ENCODE measurements around the gene FZR1.

FZR1 gene

GRCh38 chr19:3464587-3465235 lies 41.4 kb upstream of the FZR1 start:
- Histone ChIP-seq H3K27me3 (ENCODE audit: control insufficient read depth in 1 of 2, insufficient read depth in 2 of 2, low read length in 2 of 2) (no peaks in the 10 kb centered on the region), H3K4me1 (ENCODE audit: control insufficient read depth in 1 of 2, insufficient read depth in 2 of 2, low read length in 2 of 2) (no peaks in the 10 kb centered on the region), H3K4me3 (ENCODE audit: low read depth in 1 of 2, low read length in 2 of 2) (no peak overlapping the region), H3K9ac (ENCODE audit: low read depth in 1 of 2, low read length in 2 of 2) (no peak overlapping the region), H3K9me3 (ENCODE audit: control insufficient read depth in 1 of 2, low read length in 2 of 2) (peaks cover 0 to 3% of the 10 kb centered on the region in 2 donors), H3K27ac (ENCODE audit: low read depth, low read length) (no peak overlapping the region), H3K36me3 (ENCODE audit: control insufficient read depth in 1 of 2, insufficient read depth in 2 of 2, low read length in 2 of 2) (no peaks in the 10 kb centered on the region)

GRCh38 chr19:3465552-3465951 lies 40.6 kb upstream of the FZR1 start:
- H3K9me3 ChIP-seq (ENCODE audit: control insufficient read depth in 1 of 2, low read length in 2 of 2), result peaks cover 0 to 3% of the 10 kb centered on the region in 2 donors
- no peak overlapping the region for H3K9ac ChIP-seq (ENCODE audit: low read depth in 1 of 2, low read length in 2 of 2)
- H3K27me3 ChIP-seq (ENCODE audit: control insufficient read depth in 1 of 2, insufficient read depth in 2 of 2, low read length in 2 of 2), result no peaks in the 10 kb centered on the region
- no peaks in the 10 kb centered on the region for H3K36me3 ChIP-seq (ENCODE audit: control insufficient read depth in 1 of 2, insufficient read depth in 2 of 2, low read length in 2 of 2)
- no peaks in the 10 kb centered on the region for H3K4me1 ChIP-seq (ENCODE audit: control insufficient read depth in 1 of 2, insufficient read depth in 2 of 2, low read length in 2 of 2)
- H3K27ac ChIP-seq (ENCODE audit: low read depth, low read length), result no peak overlapping the region
- H3K4me3 ChIP-seq (ENCODE audit: low read depth in 1 of 2, low read length in 2 of 2), result no peak overlapping the region

- no peaks in the 10 kb centered on the region for H3K36me3 ChIP-seq (ENCODE audit: control insufficient read depth in 1 of 2, insufficient read depth in 2 of 2, low read length in 2 of 2)
- H3K9me3 ChIP-seq (ENCODE audit: control insufficient read depth in 1 of 2, low read length in 2 of 2), result peaks cover 0 to 3% of the 10 kb centered on the region in 2 donors
- H3K4me3 ChIP-seq (ENCODE audit: low read depth in 1 of 2, low read length in 2 of 2), result no peak overlapping the region
- H3K27me3 ChIP-seq (ENCODE audit: control insufficient read depth in 1 of 2, insufficient read depth in 2 of 2, low read length in 2 of 2), result no peaks in the 10 kb centered on the region
- H3K27ac ChIP-seq (ENCODE audit: low read depth, low read length), result no peak overlapping the region
- no peaks in the 10 kb centered on the region for H3K4me1 ChIP-seq (ENCODE audit: control insufficient read depth in 1 of 2, insufficient read depth in 2 of 2, low read length in 2 of 2)
- no peak overlapping the region for H3K9ac ChIP-seq (ENCODE audit: low read depth in 1 of 2, low read length in 2 of 2)
Measured at GRCh38 chr19:3466635-3467034, 39.5 kb upstream of the FZR1 start.

GRCh38 chr19:3467437-3468198 lies 38.5 kb upstream of the FZR1 start:
- H3K36me3 ChIP-seq (ENCODE audit: control insufficient read depth in 1 of 2, insufficient read depth in 2 of 2, low read length in 2 of 2), result no peaks in the 10 kb centered on the region
- H3K27ac ChIP-seq (ENCODE audit: low read depth, low read length), result no peak overlapping the region
- H3K27me3 ChIP-seq (ENCODE audit: control insufficient read depth in 1 of 2, insufficient read depth in 2 of 2, low read length in 2 of 2), result no peaks in the 10 kb centered on the region
- H3K9me3 ChIP-seq (ENCODE audit: control insufficient read depth in 1 of 2, low read length in 2 of 2), result peaks cover 0 to 3% of the 10 kb centered on the region in 2 donors
- no peak overlapping the region for H3K9ac ChIP-seq (ENCODE audit: low read depth in 1 of 2, low read length in 2 of 2)
- peaks cover 0 to 8% of the 10 kb centered on the region in 2 donors for H3K4me1 ChIP-seq (ENCODE audit: control insufficient read depth in 1 of 2, insufficient read depth in 2 of 2, low read length in 2 of 2)
- H3K4me3 ChIP-seq (ENCODE audit: low read depth in 1 of 2, low read length in 2 of 2), result no peak overlapping the region

GRCh38 chr19:3468211-3468610 lies 37.9 kb upstream of the FZR1 start:
- Histone ChIP-seq H3K4me1 (ENCODE audit: control insufficient read depth in 1 of 2, insufficient read depth in 2 of 2, low read length in 2 of 2) (peaks cover 0 to 11% of the 10 kb centered on the region in 2 donors), H3K36me3 (ENCODE audit: control insufficient read depth in 1 of 2, insufficient read depth in 2 of 2, low read length in 2 of 2) (no peaks in the 10 kb centered on the region), H3K4me3 (ENCODE audit: low read depth in 1 of 2, low read length in 2 of 2) (no peak overlapping the region), H3K27ac (ENCODE audit: low read depth, low read length) (no peak overlapping the region), H3K9ac (ENCODE audit: low read depth in 1 of 2, low read length in 2 of 2) (no peak overlapping the region), H3K27me3 (ENCODE audit: control insufficient read depth in 1 of 2, insufficient read depth in 2 of 2, low read length in 2 of 2) (no peaks in the 10 kb centered on the region), H3K9me3 (ENCODE audit: control insufficient read depth in 1 of 2, low read length in 2 of 2) (peaks cover 0 to 3% of the 10 kb centered on the region in 2 donors)

- Histone ChIP-seq H3K36me3 (ENCODE audit: control insufficient read depth in 1 of 2, insufficient read depth in 2 of 2, low read length in 2 of 2) (peaks cover 0 to 5% of the 10 kb centered on the region in 2 donors), H3K9ac (ENCODE audit: low read depth in 1 of 2, low read length in 2 of 2) (no peak overlapping the region), H3K27ac (ENCODE audit: low read depth, low read length) (no peak overlapping the region)
Measured at GRCh38 chr19:3469638-3470499, 36.2 kb upstream of the FZR1 start.

GRCh38 chr19:3470500-3471128 lies 35.5 kb upstream of the FZR1 start:
- H3K9me3 ChIP-seq (ENCODE audit: control insufficient read depth in 1 of 2, low read length in 2 of 2), result peaks cover 0 to 3% of the 10 kb centered on the region in 2 donors
- H3K4me3 ChIP-seq (ENCODE audit: low read depth in 1 of 2, low read length in 2 of 2), result no peak overlapping the region
- H3K27me3 ChIP-seq (ENCODE audit: control insufficient read depth in 1 of 2, insufficient read depth in 2 of 2, low read length in 2 of 2), result no peaks in the 10 kb centered on the region
- H3K4me1 ChIP-seq (ENCODE audit: control insufficient read depth in 1 of 2, insufficient read depth in 2 of 2, low read length in 2 of 2), result peaks cover 17 to 32% of the 10 kb centered on the region in 2 donors
- no peak overlapping the region for H3K9ac ChIP-seq (ENCODE audit: low read depth in 1 of 2, low read length in 2 of 2)
- no peak overlapping the region for H3K27ac ChIP-seq (ENCODE audit: low read depth, low read length)
- H3K36me3 ChIP-seq (ENCODE audit: control insufficient read depth in 1 of 2, insufficient read depth in 2 of 2, low read length in 2 of 2), result peaks cover 0 to 12% of the 10 kb centered on the region in 2 donors

More at GRCh38 chr19:3469638-3470499, 36.2 kb upstream of the FZR1 start:
- Histone ChIP-seq H3K27me3 (ENCODE audit: control insufficient read depth in 1 of 2, insufficient read depth in 2 of 2, low read length in 2 of 2) (no peaks in the 10 kb centered on the region), H3K9me3 (ENCODE audit: control insufficient read depth in 1 of 2, low read length in 2 of 2) (peaks cover 0 to 3% of the 10 kb centered on the region in 2 donors), H3K4me3 (ENCODE audit: low read depth in 1 of 2, low read length in 2 of 2) (no peak overlapping the region), H3K4me1 (ENCODE audit: control insufficient read depth in 1 of 2, insufficient read depth in 2 of 2, low read length in 2 of 2) (peaks cover 13 to 25% of the 10 kb centered on the region in 2 donors)

- no peak overlapping the region for H3K27ac ChIP-seq (ENCODE audit: low read depth, low read length)
- H3K36me3 ChIP-seq (ENCODE audit: control insufficient read depth in 1 of 2, insufficient read depth in 2 of 2, low read length in 2 of 2), result peaks cover 8 to 25% of the 10 kb centered on the region in 2 donors
- H3K4me1 ChIP-seq (ENCODE audit: control insufficient read depth in 1 of 2, insufficient read depth in 2 of 2, low read length in 2 of 2), result peaks cover 17 to 37% of the 10 kb centered on the region in 2 donors
- peaks cover 0 to 3% of the 10 kb centered on the region in 2 donors for H3K9me3 ChIP-seq (ENCODE audit: control insufficient read depth in 1 of 2, low read length in 2 of 2)
- no peak overlapping the region for H3K9ac ChIP-seq (ENCODE audit: low read depth in 1 of 2, low read length in 2 of 2)
- no peak overlapping the region for H3K4me3 ChIP-seq (ENCODE audit: low read depth in 1 of 2, low read length in 2 of 2)
- no peaks in the 10 kb centered on the region for H3K27me3 ChIP-seq (ENCODE audit: control insufficient read depth in 1 of 2, insufficient read depth in 2 of 2, low read length in 2 of 2)
Measured at GRCh38 chr19:3471954-3472655, 34.0 kb upstream of the FZR1 start.

- Histone ChIP-seq H3K27ac (ENCODE audit: low read depth, low read length) (no peak overlapping the region), H3K4me3 (ENCODE audit: low read depth in 1 of 2, low read length in 2 of 2) (peak overlapping the region; percentile 43 to 46), H3K27me3 (ENCODE audit: control insufficient read depth in 1 of 2, insufficient read depth in 2 of 2, low read length in 2 of 2) (no peaks in the 10 kb centered on the region), H3K9ac (ENCODE audit: low read depth in 1 of 2, low read length in 2 of 2) (peak overlapping the region in 1 of 2 donors; percentile 51), H3K36me3 (ENCODE audit: control insufficient read depth in 1 of 2, insufficient read depth in 2 of 2, low read length in 2 of 2) (peaks cover 8 to 37% of the 10 kb centered on the region in 2 donors), H3K4me1 (ENCODE audit: control insufficient read depth in 1 of 2, insufficient read depth in 2 of 2, low read length in 2 of 2) (peaks cover 17 to 40% of the 10 kb centered on the region in 2 donors), H3K9me3 (ENCODE audit: control insufficient read depth in 1 of 2, low read length in 2 of 2) (no peaks in the 10 kb centered on the region)
Measured at GRCh38 chr19:3474010-3474409, 32.1 kb upstream of the FZR1 start.
